ENCODE data around the gene PBX2.
"Not testable (repeated sequence)": the region's sequence is repeated elsewhere in the genome, so short reads cannot be mapped to it uniquely, and the experiment has no call there.

PBX2 gene

GRCh38 chr6:32148289-32149091, 41.5 kb downstream of the PBX2 start:
- DNase-seq: no peak

GRCh38 chr6:32147401-32148132, 42.4 kb downstream of the PBX2 start:
- DNase-seq: no peak

- no peak for DNase-seq
Observed at GRCh38 chr6:32146687-32147086, 43.3 kb downstream of the PBX2 start.

- DNase-seq: no peak
Observed at GRCh38 chr6:32146287-32146686, 43.7 kb downstream of the PBX2 start.

- not testable (repeated sequence) for DNase-seq
Observed at GRCh38 chr6:32144238-32144637, 45.8 kb downstream of the PBX2 start.

GRCh38 chr6:32140420-32141046, 49.5 kb downstream of the PBX2 start:
- no peak for DNase-seq

GRCh38 chr6:32139590-32139989, 50.4 kb downstream of the PBX2 start:
- no peak for DNase-seq

- DNase-seq: no peak
Observed at GRCh38 chr6:32137454-32137853, 52.5 kb downstream of the PBX2 start.

Data from SIG-M5 (cell line).